Ovary (tissue), 1 donor: ENCODE results near the gene TLR8.

ENCODE experiments used
- EP300 ChIP-seq: sonication (generic); formaldehyde crosslinking; IDR thresholded peaks from one replicate; pipeline ENCODE4 v1.6.1; 2017; ENCODE audit warnings: antibody characterized with exemption
- POLR2A ChIP-seq: fragments of 450-650 bp; IDR thresholded peaks from one replicate; pipeline ENCODE4 v1.6.1; 2017; ENCODE audit warnings: antibody characterized with exemption, mild to moderate bottlenecking, moderate library complexity

GRCh38 chrX:12956704-12957534 lies 50.5 kb downstream of the TLR8 start:
- no peak for TF ChIP-seq EP300
- no peak for TF ChIP-seq POLR2A
